Cardiac muscle cell (in vitro differentiated cells and primary cell): ENCODE measurements around the gene AGFG2. TPM values are rescaled to one million over a fixed set of nuclear protein-coding genes. Genes with fewer than 3 reads are reported as not detected.

ENCODE experiments used
- DNase-seq, 2 donors: peaks; one replicate each; pipeline versions ENCODE4 v3.0.0 to v3.0.0-alpha.2; 2010 to 2017; ENCODE audit warnings: low read depth in 1 of 2, low spot score in 1 of 2
- H3K27ac ChIP-seq: fragments of 200-600 bp; sonication (generic); 2 replicates; pipeline ENCODE4 v1.5.1; 2016
- H3K27me3 ChIP-seq: fragments of 200-600 bp; sonication (generic); 2 replicates; pipeline ENCODE4 v1.6.0; 2016; ENCODE audit warnings: control low read depth
- H3K36me3 ChIP-seq: fragments of 200-600 bp; sonication (generic); 2 replicates; pipeline ENCODE4 v1.5.1; 2016; ENCODE audit warnings: control low read depth
- H3K4me1 ChIP-seq: fragments of 200-600 bp; sonication (generic); 2 replicates; pipeline ENCODE4 v1.8.1; 2017; ENCODE audit warnings: low read depth, mild to moderate bottlenecking, mixed run types
- H3K4me3 ChIP-seq: fragments of 200-600 bp; sonication (generic); 2 replicates; pipeline ENCODE4 v1.5.1; 2016; ENCODE audit warnings: mild to moderate bottlenecking
- H3K9me3 ChIP-seq: fragments of 200-600 bp; sonication (generic); 2 replicates; pipeline ENCODE4 v1.5.1; 2017; ENCODE audit warnings: low read depth, mild to moderate bottlenecking, control low read depth
- polyA plus RNA-seq: library from polyadenylated mRNA; unstranded; fragments of >200 nt; fragmentation: Nextera tagmentation; extraction: Ambion mirVana; gene quantifications from 2 replicates; pipeline ENCODE4 v1.2.1, GENCODE V29; 2016
- total RNA-seq: library from RNA; depleted of rRNA; stranded (reverse); fragments of >200 nt; gene quantifications from 2 replicates; pipeline ENCODE4 v1.2.3, GENCODE V29; 2016
- TF ChIP-seq, protein P1 (sequence below): IDR thresholded peaks from 2 replicates; pipeline ENCODE4 v1.5.1; 2012; ENCODE audit warnings: low read depth, mild to moderate bottlenecking, low read length

Gene AGFG2
- total and polyA plus RNA-seq, 2 experiments from 2014 or later, result 17.0 to 21.7 TPM

DNA sequence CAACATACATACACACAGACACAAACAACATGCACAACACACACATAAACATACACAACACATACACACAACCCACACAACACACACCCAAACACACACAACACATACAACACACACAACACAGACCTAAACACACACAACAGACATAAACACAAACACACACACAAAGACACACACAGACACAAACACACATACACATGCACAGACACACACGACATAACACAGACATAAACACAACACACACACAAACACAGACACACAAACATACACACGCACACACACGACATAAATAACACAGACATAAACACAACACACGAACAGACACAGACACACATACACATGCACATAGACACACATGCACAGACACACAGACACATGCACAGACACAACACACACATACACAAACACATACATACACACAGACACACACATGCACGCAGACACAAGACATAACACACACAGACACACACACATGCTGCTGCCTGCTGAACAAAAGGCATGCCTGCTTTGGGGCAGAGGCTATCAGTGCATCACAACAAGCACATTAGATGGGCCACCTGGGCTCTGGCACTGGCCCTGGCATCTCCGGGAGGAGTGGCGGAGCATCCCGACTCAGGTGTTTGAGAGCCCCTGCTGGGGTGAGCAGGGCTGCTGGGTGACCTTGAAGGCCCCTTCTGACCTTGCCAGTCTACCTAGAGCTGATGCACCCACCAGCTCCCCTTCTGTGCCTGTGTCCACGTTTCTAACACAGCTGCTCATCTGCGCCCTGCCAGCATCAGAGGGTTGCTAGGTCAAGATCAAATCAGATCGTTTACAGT, 41.7 kb downstream of the AGFG2 start:
- no peak for DNase-seq
- peaks cover 19% of the 10 kb centered on the region for H3K4me1 ChIP-seq
- TF ChIP-seq, protein P1, sequence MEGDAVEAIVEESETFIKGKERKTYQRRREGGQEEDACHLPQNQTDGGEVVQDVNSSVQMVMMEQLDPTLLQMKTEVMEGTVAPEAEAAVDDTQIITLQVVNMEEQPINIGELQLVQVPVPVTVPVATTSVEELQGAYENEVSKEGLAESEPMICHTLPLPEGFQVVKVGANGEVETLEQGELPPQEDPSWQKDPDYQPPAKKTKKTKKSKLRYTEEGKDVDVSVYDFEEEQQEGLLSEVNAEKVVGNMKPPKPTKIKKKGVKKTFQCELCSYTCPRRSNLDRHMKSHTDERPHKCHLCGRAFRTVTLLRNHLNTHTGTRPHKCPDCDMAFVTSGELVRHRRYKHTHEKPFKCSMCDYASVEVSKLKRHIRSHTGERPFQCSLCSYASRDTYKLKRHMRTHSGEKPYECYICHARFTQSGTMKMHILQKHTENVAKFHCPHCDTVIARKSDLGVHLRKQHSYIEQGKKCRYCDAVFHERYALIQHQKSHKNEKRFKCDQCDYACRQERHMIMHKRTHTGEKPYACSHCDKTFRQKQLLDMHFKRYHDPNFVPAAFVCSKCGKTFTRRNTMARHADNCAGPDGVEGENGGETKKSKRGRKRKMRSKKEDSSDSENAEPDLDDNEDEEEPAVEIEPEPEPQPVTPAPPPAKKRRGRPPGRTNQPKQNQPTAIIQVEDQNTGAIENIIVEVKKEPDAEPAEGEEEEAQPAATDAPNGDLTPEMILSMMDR, result no peak
- no peak overlapping the region for H3K4me3 ChIP-seq
- H3K9me3 ChIP-seq, result no peaks in the 10 kb centered on the region
- no peaks in the 10 kb centered on the region for H3K27me3 ChIP-seq
- peaks cover 28% of the 10 kb centered on the region for H3K36me3 ChIP-seq
- H3K27ac ChIP-seq, result no peak overlapping the region

DNA sequence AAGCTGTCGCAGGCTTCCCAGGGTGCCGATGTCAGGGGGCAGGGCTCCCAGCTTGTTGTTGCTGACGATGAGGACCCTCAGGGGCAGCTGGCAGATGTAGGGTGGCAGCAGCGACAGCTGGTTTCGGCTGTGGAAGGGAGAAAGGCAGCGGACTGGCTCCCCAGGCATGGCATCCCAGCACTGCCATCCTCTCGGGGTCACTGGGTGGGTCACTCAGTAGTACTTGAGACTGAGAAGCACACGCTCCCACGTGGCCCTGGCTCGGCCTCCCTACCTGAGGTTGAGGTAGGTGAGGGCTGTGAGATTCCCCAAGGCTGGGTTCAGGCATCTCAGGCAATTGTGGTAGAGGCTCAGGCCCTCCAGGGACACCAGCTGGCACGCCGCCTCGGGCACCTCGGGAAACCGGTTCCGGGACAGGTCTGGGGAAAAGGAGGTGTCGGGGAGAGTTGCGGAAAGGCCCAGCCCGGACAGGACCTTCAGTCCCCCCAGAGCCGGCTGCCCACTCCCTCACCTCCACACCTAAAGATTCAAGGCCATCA, 43.1 kb downstream of the AGFG2 start:
- H3K9me3 ChIP-seq, result no peaks in the 10 kb centered on the region
- peaks cover 19% of the 10 kb centered on the region for H3K4me1 ChIP-seq
- H3K36me3 ChIP-seq, result peaks cover 28% of the 10 kb centered on the region
- H3K27me3 ChIP-seq, result no peaks in the 10 kb centered on the region
- peak overlapping the region; percentile 95 for H3K27ac ChIP-seq
- H3K4me3 ChIP-seq, result no peak overlapping the region
- TF ChIP-seq, protein P1, result no peak
- DNase-seq, result no peak

DNA sequence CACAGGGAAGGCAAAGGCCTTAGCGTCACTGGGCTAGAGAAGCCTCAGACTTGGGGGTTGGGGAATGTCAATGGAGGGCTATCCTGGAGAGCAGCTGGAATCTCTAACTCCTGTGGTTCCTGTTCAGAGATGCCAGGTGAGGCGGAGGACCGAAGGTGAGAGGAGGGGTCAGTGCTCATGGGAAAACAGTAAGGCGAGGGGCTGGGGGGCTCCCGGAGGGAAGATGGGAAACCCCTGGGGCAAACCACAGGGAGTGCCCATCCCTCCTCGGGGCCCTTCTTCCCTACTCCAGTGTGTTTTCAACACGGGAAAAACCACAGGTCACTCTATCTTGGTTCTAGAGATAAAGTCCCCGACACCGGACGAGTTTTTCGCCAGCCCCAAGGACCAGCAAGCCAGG, 43.6 kb downstream of the AGFG2 start:
- Histone ChIP-seq H3K36me3 (peaks cover 25% of the 10 kb centered on the region), H3K27ac (peak overlapping the region; percentile 95), H3K4me3 (no peak overlapping the region), H3K4me1 (peaks cover 19% of the 10 kb centered on the region), H3K27me3 (no peaks in the 10 kb centered on the region), H3K9me3 (no peaks in the 10 kb centered on the region)
- TF ChIP-seq, protein P1, result no peak
- no peak for DNase-seq

DNA sequence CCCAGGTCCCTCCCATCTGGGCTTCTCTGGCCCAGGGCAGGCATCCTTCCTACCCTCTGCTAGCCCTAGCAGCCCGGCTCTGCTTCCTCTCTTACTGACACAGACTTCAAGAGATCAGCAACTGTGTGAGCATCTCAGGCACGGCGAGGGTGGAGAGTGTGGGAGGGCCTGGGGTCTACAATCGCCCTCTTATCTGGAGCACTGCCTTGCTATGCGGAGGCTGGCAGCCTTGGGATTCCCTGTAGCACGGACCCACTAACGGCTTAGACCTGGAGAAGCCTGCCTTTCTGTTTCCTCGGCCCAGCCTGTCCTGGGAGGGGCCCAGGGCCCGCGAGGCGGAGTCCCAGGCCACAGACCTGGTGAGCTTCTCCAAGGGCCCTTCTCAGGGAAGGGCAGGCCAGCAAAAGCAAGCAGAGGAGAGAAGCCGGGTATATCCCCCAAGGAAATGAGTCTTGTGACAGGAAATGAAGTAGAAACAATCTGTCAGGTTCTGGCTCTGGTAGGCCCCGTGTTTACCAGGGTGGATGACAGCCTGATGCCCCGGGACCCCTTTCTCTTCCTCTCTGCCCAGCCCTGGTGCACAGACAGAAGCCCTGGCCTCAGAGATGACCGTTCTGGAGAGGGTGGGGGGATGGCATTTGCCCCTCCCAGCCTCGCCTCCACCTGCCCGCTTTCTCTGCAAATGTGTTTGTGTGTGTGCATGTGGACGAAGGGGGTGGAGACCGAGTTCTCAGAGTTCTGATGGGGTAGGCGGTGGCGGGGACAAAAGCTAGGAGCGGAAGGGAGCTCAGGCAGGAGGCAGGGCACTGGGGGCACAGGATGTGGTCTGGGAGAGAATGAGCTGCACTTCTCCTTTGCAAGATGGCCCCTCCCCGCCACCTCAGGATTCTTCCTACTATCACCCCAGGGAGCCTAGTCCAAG, 44.4 kb downstream of the AGFG2 start:
- H3K27me3 ChIP-seq, result no peaks in the 10 kb centered on the region
- peak overlapping the region; percentile 95 for H3K27ac ChIP-seq
- H3K36me3 ChIP-seq, result peaks cover 20% of the 10 kb centered on the region
- no peak overlapping the region for H3K4me3 ChIP-seq
- peaks cover 19% of the 10 kb centered on the region for H3K4me1 ChIP-seq
- TF ChIP-seq, protein P1, result no peak
- H3K9me3 ChIP-seq, result no peaks in the 10 kb centered on the region
- DNase-seq, result peak; percentile 61 to 81

DNA sequence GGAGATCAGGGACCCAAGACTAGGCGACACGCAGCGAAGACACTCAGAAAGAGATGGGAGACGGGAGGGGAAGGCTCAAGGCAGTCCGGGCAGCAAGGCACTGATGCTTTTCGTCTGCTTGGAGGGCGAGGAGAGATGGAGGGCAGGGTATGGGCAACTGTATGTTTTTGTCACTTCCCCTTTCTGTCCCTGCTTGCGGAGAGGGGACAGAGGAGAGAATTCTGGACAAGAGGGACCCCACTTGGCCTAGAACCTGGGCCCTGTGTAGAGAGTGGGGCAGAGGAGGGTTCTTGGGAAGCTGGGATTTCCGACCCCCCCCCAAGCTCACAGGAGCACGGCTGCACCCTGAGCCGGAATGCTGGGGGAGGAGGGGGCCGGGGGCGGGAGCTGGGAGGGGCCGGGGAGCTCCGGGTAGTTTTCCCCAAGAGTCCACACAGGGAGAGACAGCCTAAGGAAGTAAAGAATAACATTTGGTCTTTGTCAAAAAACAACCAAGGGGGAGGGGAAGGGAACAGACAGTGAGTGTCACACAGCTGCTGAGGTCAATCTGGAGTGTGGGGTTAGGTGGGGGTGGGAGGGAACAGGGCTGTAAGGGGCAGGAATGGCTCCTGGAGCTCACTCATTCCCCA, 45.2 kb downstream of the AGFG2 start:
- Histone ChIP-seq H3K4me1 (peaks cover 20% of the 10 kb centered on the region), H3K27ac (peak overlapping the region; percentile 95), H3K36me3 (peaks cover 12% of the 10 kb centered on the region), H3K27me3 (no peaks in the 10 kb centered on the region), H3K9me3 (no peaks in the 10 kb centered on the region), H3K4me3 (peak overlapping the region; percentile 98)
- DNase-seq, result peak in 1 of 2 donors; percentile 63
- TF ChIP-seq, protein P1, result no peak
